Spleen (tissue), 11 donors: ENCODE data around the gene LAMTOR4. TPM values are rescaled to one million over a fixed set of nuclear protein-coding genes. Genes with fewer than 3 reads are reported as not detected.

Experiments
- DNase-seq: peaks from one replicate; pipeline ENCODE4 v3.0.0-alpha.2; 2020
- H3K27ac ChIP-seq, 8 donors: fragments of 200-600 bp; sonication (generic) in 7 of 8; 1 replicate in 4 of 8; 2 replicates in 4 of 8; pipeline versions ENCODE4 v1.5.0 to v1.8.0; 2016 to 2021; ENCODE audit warnings: inconsistent platforms in 4 of 8, mild to moderate bottlenecking in 4 of 8, moderate library complexity in 1 of 8
- H3K27me3 ChIP-seq, 7 donors: fragments of 200-600 bp; sonication (generic) in 6 of 7; replicated peaks in 1 of 7; 1 replicate in 4 of 7; 2 replicates in 3 of 7; pipeline versions ENCODE4 v1.5.0 to v1.8.0; 2016 to 2021; ENCODE audit warnings: inconsistent platforms in 3 of 7, mild to moderate bottlenecking in 1 of 7
- H3K36me3 ChIP-seq, 6 donors: fragments of 200-600 bp; sonication (generic) in 5 of 6; 1 replicate in 4 of 6; 2 replicates in 2 of 6; pipeline versions ENCODE4 v1.5.0 to v1.8.0; 2016 to 2021; ENCODE audit warnings: inconsistent platforms in 2 of 6
- H3K4me1 ChIP-seq, 6 donors: fragments of 200-600 bp; sonication (generic) in 5 of 6; 1 replicate in 3 of 6; 2 replicates in 3 of 6; pipeline versions ENCODE4 v1.5.0 to v1.8.0; 2016 to 2021; ENCODE audit warnings: inconsistent platforms in 3 of 6
- H3K4me3 ChIP-seq, 8 donors: fragments of 200-600 bp; sonication (generic) in 7 of 8; 1 replicate in 4 of 8; 2 replicates in 4 of 8; pipeline versions ENCODE4 v1.5.0 to v1.8.0; 2016 to 2021; ENCODE audit warnings: inconsistent platforms in 4 of 8, mild to moderate bottlenecking in 4 of 8, moderate library complexity in 2 of 8
- H3K9me3 ChIP-seq, 8 donors: fragments of 200-600 bp; sonication (generic) in 7 of 8; 1 replicate in 4 of 8; 2 replicates in 4 of 8; pipeline versions ENCODE4 v1.5.0 to v1.8.0; 2016 to 2021; ENCODE audit warnings: inconsistent platforms in 4 of 8
- CTCF ChIP-seq, 11 experiments: fragments of 200-600 bp in 7 of 11; fragments of 450-650 bp in 4 of 11; sonication (generic) in 4 of 11; IDR thresholded peaks in 8 of 11; conservative IDR thresholded peaks in 3 of 11; 1 replicate in 7 of 11; 2 replicates in 4 of 11; pipeline versions ENCODE4 v1.4.0 to v1.8.0; 2016 to 2021; ENCODE audit warnings: antibody characterized with exemption in 11 of 11, inconsistent platforms in 4 of 11, mild to moderate bottlenecking in 1 of 11
- POLR2A ChIP-seq, 3 donors: fragments of 450-650 bp; IDR thresholded peaks; one replicate each; pipeline ENCODE4 v1.5.1; 2017; ENCODE audit warnings: antibody characterized with exemption in 3 of 3, mild to moderate bottlenecking in 1 of 3
- POLR2AphosphoS5 ChIP-seq, 3 donors: sonication (generic); formaldehyde crosslinking; IDR thresholded peaks; one replicate each; pipeline ENCODE4 v1.5.1; 2017; ENCODE audit warnings: antibody characterized with exemption in 3 of 3
- WGBS, 5 donors: extraction: QIAGEN DNeasy Blood & Tissue Kit in 3 of 5; methylation state at CpG; one replicate each; pipeline versions ENCODE4 v1.1.5 to v1.1.7; 2013 to 2018; 5-methylcytosine and 5-hydroxymethylcytosine counted together
- intact Hi-C: fragments of 100-400 bp; cut with DNase I; formaldehyde crosslinking; loops from one replicate; pipeline ENCODE4 v1.15.0; 2023; ENCODE audit warnings: low total_unique reads
- polyA plus RNA-seq, 3 donors: library from polyadenylated mRNA; stranded (reverse); fragments of 200-250 nt; gene quantifications; one replicate each; pipeline ENCODE4 v1.2.1, GENCODE V29; 2013
- total RNA-seq, 7 donors: library from RNA; depleted of rRNA in 3 of 7; stranded (reverse); fragments of >200 nt in 3 of 7; fragmentation: NEBNext Ultra II Directional in 4 of 7; extraction: Animal tissue kit (Norgen Biotek cat#: 25700) in 4 of 7; gene quantifications; one replicate each; pipeline versions ENCODE4 v1.1.0 to v1.2.1, GENCODE V29; 2016 to 2021
- donor health status: healthy with polysubstance abuse.
- donor health status: DM: no; HTN: no; CAD: no; lungs with moderate emphysema.
- donor health status: DM: no; HTN: no; CAD: no.
- donor health status: Bipolar disorder and iron deficiency.
- donor health status: healthy.
- donor health status: DM: no; HTN: no; CAD: no.
- donor health status: DM: yes; HTN: yes; CAD: no.

The LAMTOR4 gene
- total and polyA plus RNA-seq, 10 donors, result 152 to 709 (median 271) TPM

DNA sequence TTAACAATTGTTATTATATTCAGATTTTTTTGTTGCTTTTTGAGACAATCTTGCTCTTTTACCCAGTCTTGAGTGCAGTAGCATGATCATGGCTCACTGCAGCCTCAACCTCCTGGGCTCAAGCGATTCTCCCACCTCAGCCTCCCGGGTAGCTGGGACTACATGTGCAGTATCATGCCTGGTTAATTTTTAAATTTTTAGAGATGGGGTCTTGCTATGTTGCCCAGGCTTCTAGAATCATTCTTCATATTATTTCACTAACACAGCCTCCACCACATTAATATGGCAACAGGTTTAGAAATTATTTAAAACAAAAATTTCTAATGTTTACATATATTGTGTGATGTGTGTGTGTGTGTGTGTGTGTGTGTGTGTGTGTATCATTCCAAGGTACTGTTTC, 1.4 kb upstream of the LAMTOR4 start:
- peak overlapping the region in 1 of 8 donors; percentile 97 for H3K27ac ChIP-seq
- no peak for TF ChIP-seq POLR2AphosphoS5 (IDR thresholded peaks at IDR 0.05)
- TF ChIP-seq CTCF (IDR thresholded peaks at IDR 0.05 in 8 of 11, conservative IDR thresholded peaks at IDR 0.05 in 3 of 11), result no peak
- TF ChIP-seq POLR2A (IDR thresholded peaks at IDR 0.05), result no peak
- WGBS, 5 donors, result 93 to 98% (median 98%) methylated on average over 2 of the region's 2 CpGs
- H3K4me1 ChIP-seq, result peaks cover 23 to 46% (median 38%) of the 10 kb centered on the region in 6 donors
- peaks cover 0 to 20% (median 2%) of the 10 kb centered on the region in 6 donors for H3K36me3 ChIP-seq
- intact Hi-C loops, result no loop called here
- no peak for DNase-seq
- no peaks in the 10 kb centered on the region for H3K27me3 ChIP-seq
- H3K4me3 ChIP-seq, result no peak overlapping the region
- H3K9me3 ChIP-seq, result no peaks in the 10 kb centered on the region

GRCh38 chr7:100148225-100148558, 526 bp upstream of the LAMTOR4 start:
- no peak for DNase-seq
- peak overlapping the region; percentile 74 to 97 (median 94) for H3K27ac ChIP-seq
- 11 to 20% (median 14%) methylated on average over 14 of the region's 14 CpGs for WGBS, 5 donors
- no peaks in the 10 kb centered on the region for H3K27me3 ChIP-seq
- no peaks in the 10 kb centered on the region for H3K9me3 ChIP-seq
- intact Hi-C loops, result no loop called here
- TF ChIP-seq POLR2A (IDR thresholded peaks at IDR 0.05) (no peak), POLR2AphosphoS5 (IDR thresholded peaks at IDR 0.05) (no peak), CTCF (IDR thresholded peaks at IDR 0.05 in 8 of 11, conservative IDR thresholded peaks at IDR 0.05 in 3 of 11) (peak in 1 of 11 experiments; percentile 6)
- peak overlapping the region; percentile 55 to 81 (median 73) for H3K4me3 ChIP-seq
- peaks cover 28 to 55% (median 47%) of the 10 kb centered on the region in 6 donors for H3K4me1 ChIP-seq
- peaks cover 0 to 30% (median 3%) of the 10 kb centered on the region in 6 donors for H3K36me3 ChIP-seq

DNA sequence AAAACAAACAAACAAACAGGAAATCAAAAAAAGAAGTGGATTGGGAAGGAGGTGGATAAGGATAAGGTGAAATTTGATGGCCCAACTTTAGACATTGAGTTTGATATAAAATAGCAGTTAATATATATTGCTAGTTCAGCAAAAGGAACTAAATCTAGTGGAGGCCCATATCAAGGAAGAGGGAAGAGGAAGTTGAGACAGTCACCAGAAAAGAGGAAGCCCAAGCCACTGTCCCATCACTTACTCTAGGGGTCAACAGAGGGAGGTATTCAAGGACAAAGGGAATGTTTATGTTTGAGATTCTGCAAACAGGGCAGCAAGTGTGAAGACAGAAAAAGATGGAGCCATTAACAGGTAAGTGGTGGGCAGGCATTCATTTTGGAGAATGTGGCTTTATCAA, 3.7 kb downstream of the LAMTOR4 start:
- Histone ChIP-seq H3K4me1 (peaks cover 34 to 93% (median 84%) of the 10 kb centered on the region in 6 donors), H3K27ac (peak overlapping the region in 7 of 8 donors; percentile 59 to 97 (median 70)), H3K27me3 (no peaks in the 10 kb centered on the region), H3K9me3 (no peaks in the 10 kb centered on the region), H3K4me3 (peak overlapping the region in 1 of 8 donors; percentile 33), H3K36me3 (peaks cover 0 to 72% (median 37%) of the 10 kb centered on the region in 6 donors)
- no peak for TF ChIP-seq POLR2A (IDR thresholded peaks at IDR 0.05)
- peak in 1 of 11 experiments; percentile 19 for TF ChIP-seq CTCF (IDR thresholded peaks at IDR 0.05 in 8 of 11, conservative IDR thresholded peaks at IDR 0.05 in 3 of 11)
- TF ChIP-seq POLR2AphosphoS5 (IDR thresholded peaks at IDR 0.05), result peak in 1 of 3 donors; percentile 40
- intact Hi-C loops, result no loop called here
- no peak for DNase-seq

DNA sequence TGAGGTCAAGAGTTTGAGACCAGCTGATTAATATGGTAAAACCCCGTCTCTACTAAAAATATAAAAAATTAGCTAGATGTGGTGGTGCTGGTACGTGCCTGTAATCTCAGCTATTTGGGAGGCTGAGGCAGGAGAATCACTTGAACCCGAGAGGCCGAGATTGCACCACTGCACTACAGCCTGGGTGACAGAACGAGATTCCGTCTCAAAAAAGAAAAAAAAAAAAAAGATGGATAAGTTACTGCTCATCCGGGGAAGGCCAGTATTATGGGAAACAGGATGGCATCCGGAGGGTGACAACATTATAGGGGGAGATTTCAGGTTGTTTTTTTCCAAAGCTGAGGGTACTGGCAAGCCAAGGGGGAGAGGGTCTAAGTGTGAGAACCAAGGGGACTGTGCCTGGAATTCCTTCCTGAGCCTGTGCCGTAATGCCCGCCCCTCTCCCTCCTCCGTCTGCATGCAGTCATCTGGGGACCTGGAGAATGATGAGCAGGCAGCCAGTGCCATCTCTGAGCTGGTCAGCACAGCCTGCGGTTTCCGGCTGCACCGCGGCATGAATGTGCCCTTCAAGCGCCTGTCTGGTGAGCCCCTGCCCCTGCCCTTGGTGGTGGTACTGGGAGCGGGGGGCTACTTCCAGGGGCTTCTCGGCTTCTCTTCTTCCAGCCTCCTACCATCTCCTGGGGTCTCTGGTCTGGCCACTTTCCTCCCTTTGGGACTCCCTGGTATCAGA, 4.4 kb downstream of the LAMTOR4 start:
- no peaks in the 10 kb centered on the region for H3K27me3 ChIP-seq
- no peaks in the 10 kb centered on the region for H3K9me3 ChIP-seq
- H3K27ac ChIP-seq, result peak overlapping the region in 7 of 8 donors; percentile 59 to 97 (median 70)
- H3K4me3 ChIP-seq, result peak overlapping the region in 1 of 8 donors; percentile 33
- intact Hi-C loops, result no loop called here
- 89 to 94% (median 91%) methylated on average over 17 to 18 of the region's 18 CpGs for WGBS, 5 donors
- peaks cover 33 to 94% (median 85%) of the 10 kb centered on the region in 6 donors for H3K4me1 ChIP-seq
- peak in 1 of 3 donors; percentile 31 for TF ChIP-seq POLR2AphosphoS5 (IDR thresholded peaks at IDR 0.05)
- no peak for TF ChIP-seq POLR2A (IDR thresholded peaks at IDR 0.05)
- no peak for TF ChIP-seq CTCF (IDR thresholded peaks at IDR 0.05 in 8 of 11, conservative IDR thresholded peaks at IDR 0.05 in 3 of 11)
- H3K36me3 ChIP-seq, result peaks cover 0 to 72% (median 37%) of the 10 kb centered on the region in 6 donors
- peak; percentile 80 for DNase-seq
